Measurements from ENCODE around the gene CUX1.

- TF ChIP-seq CTCF (IDR thresholded peaks at IDR 0.05) (no peak), POLR2A (IDR thresholded peaks at IDR 0.05) (no peak)
These were observed 127.2 kb downstream of the CUX1 start for GRCh38 chr7:101944611-101945010.

Measured in lower leg skin (tissue), 3 donors.